HG02588 (cell line): ENCODE data around the gene GDI2.
"Not testable (repeated sequence)": the region's sequence is repeated elsewhere in the genome, so short reads cannot be mapped to it uniquely, and the experiment has no call there.

Source experiments
- ATAC-seq: cut with Tn5 transposase; IDR thresholded peaks from one replicate; pipeline ENCODE4 v1.9.1; 2021; ENCODE audit warnings: mild to moderate bottlenecking, moderate library complexity; ENCODE audit not compliant: unreplicated experiment

Gene GDI2

GRCh38 chr10:5788969-5789368, 24.3 kb downstream of the GDI2 start:
- no peak for ATAC-seq

GRCh38 chr10:5783300-5783699, 29.9 kb downstream of the GDI2 start:
- no peak for ATAC-seq

GRCh38 chr10:5782174-5782573, 31.1 kb downstream of the GDI2 start:
- no peak for ATAC-seq

- no peak for ATAC-seq
Measured at GRCh38 chr10:5779730-5780129, 33.5 kb downstream of the GDI2 start.

GRCh38 chr10:5777758-5778157, 35.5 kb downstream of the GDI2 start:
- not testable (repeated sequence) for ATAC-seq

- ATAC-seq: no peak
Measured at GRCh38 chr10:5776881-5777197, 36.4 kb downstream of the GDI2 start.

- no peak for ATAC-seq
Measured at GRCh38 chr10:5776136-5776880, 36.9 kb downstream of the GDI2 start.

- no peak for ATAC-seq
Measured at GRCh38 chr10:5775685-5776084, 37.5 kb downstream of the GDI2 start.

- no peak for ATAC-seq
Measured at GRCh38 chr10:5774987-5775620, 38.1 kb downstream of the GDI2 start.

GRCh38 chr10:5766189-5766588, 47.0 kb downstream of the GDI2 start:
- ATAC-seq: no peak

- ATAC-seq: no peak
Measured at GRCh38 chr10:5765617-5766016, 47.6 kb downstream of the GDI2 start.

- no peak for ATAC-seq
Measured at GRCh38 chr10:5764422-5765297, 48.6 kb downstream of the GDI2 start.

GRCh38 chr10:5762531-5762930, 50.7 kb downstream of the GDI2 start:
- ATAC-seq: no peak

GRCh38 chr10:5761220-5761619, 52.0 kb downstream of the GDI2 start:
- no peak for ATAC-seq

GRCh38 chr10:5760515-5760914, 52.7 kb downstream of the GDI2 start:
- no peak for ATAC-seq

- no peak for ATAC-seq
Measured at GRCh38 chr10:5758927-5759326, 54.3 kb downstream of the GDI2 start.

- no peak for ATAC-seq
Measured at GRCh38 chr10:5757766-5758517, 55.3 kb downstream of the GDI2 start.

- no peak for ATAC-seq
Measured at GRCh38 chr10:5752301-5752871, 60.8 kb downstream of the GDI2 start.

- ATAC-seq: no peak
Measured at GRCh38 chr10:5751601-5752253, 61.5 kb downstream of the GDI2 start.

GRCh38 chr10:5748394-5748803, 64.8 kb downstream of the GDI2 start:
- ATAC-seq: no peak
